HG03103 (cell line): ENCODE measurements around the gene UBXN2A.

Experiments used
- ATAC-seq: cut with Tn5 transposase; IDR thresholded peaks from one replicate; pipeline ENCODE4 v1.9.1; 2021; ENCODE audit warnings: low read depth; ENCODE audit not compliant: unreplicated experiment

The UBXN2A gene, protein sequence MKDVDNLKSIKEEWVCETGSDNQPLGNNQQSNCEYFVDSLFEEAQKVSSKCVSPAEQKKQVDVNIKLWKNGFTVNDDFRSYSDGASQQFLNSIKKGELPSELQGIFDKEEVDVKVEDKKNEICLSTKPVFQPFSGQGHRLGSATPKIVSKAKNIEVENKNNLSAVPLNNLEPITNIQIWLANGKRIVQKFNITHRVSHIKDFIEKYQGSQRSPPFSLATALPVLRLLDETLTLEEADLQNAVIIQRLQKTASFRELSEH

GRCh38 chr2:23939987-23940717, at the start of gene UBXN2A:
UBXN2A (plus strand) TSS chr2:23940463; CDS start chr2:23958315, 17,852 bp downstream.
- ATAC-seq, result peak; percentile 57

DNA sequence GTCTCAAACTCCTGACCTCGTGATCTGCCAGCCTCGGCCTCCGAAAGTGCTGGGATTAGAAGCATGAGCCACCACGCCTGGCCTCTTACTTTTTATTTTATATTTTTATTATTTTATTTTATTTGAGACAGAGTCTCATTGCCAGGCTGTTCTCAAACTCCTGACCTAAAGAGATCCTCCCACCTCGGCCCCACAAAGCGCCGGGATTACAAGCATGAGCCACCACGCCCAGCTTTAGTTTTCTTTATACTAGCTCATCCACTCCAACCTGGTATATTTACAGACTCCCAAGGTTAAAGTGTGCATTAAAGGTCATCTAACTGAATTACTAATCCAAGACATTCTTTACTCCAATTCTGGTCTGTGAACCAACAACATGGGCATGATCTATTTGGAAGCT, 40.1 kb upstream of the UBXN2A start:
- ATAC-seq, result no peak

DNA sequence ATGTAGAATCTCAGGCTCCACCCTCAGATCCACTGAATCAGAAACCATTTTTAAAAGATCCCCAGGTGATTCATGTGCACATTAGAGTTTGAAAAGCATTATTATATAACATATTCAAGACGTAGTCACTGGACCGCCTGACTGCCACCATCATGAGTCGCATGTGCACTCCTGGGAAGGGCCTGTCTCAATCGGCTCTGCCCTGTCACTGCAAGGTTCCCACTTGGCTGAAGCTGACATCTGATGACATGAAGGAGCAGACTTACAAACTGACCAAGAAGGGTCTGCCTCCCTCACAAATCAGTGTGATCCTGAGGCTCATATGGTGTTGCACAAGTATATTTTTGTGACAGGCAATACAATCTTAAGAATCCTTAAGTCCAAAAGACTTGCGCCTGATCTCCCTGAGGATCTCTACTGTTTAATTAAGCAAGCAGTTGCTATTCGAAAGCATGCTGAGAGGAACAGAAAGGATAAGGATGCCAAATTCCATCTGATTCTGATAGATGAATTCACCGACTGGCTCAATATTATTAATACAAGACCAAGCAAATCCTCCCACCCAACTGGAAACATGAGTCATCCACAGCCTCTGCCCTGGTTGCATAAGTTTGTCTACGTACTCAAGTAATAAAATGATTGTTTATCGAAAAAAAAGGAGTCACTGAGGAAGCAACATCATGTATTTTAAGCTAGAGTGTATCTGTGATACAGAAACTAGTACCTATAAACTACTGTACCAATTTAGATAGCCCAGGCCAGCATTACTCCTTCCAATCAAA, 39.5 kb upstream of the UBXN2A start:
- no peak for ATAC-seq

GRCh38 chr2:23901966-23902846, 38.1 kb upstream of the UBXN2A start:
- no peak for ATAC-seq

DNA sequence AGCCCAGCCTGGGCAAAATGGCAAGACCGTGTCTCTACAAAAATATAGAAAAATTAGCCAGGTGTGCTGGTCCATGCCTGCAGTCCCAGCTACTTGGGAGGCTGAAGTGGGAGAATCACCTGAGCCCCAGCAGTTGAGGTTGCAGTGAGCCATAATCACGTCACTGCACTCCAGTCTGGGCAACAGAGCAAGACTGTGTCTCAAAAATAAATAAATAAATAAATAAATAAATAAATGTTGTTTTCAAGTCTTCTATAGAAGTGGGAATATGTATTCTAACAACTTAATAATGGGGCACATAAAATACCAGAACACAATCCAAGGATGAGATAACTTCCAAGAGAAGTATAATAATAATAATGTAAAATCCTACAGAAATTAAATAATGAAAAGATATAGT, 37.2 kb upstream of the UBXN2A start:
- ATAC-seq, result no peak

DNA sequence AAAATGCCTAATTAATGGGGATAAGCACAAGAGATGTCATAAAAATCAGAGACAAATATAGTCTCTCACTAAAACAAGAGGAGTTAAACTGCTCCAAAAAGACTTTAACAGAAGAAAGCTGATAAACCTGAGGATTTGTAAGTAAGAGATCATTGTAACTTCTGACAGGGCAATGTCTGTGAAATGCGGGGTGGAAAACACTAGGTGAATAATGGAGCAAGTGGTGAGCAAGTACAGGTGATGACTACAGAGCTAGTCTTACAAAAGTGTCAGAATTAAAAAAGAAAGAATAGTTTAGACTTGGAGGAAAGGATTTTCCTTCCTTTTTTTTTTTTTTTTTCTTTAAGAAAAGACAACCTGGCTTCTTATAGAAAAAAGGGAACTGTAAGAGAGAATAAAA, 36.0 kb upstream of the UBXN2A start:
- ATAC-seq, result no peak

DNA sequence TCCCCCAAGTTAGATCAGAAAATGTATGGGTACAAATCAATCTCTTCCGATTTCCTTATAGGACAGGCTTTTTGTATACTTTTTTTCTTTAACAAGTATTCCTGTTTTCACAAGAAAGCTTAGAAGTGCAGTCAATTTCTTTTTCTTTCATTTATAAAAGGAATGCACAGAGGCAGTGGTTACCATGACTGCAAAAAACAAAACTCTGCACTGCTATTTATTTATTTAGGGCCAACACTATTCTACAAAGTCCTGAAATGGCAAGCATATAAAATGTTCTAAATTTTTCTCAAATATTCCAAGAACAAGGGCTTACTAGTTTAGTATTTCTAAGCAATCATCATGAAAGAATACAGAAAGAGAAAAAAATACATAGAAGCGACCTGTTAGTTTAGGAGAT, 35.6 kb upstream of the UBXN2A start:
- no peak for ATAC-seq

- no peak for ATAC-seq
These were observed 35.1 kb upstream of the UBXN2A start for GRCh38 chr2:23905155-23905554.

DNA sequence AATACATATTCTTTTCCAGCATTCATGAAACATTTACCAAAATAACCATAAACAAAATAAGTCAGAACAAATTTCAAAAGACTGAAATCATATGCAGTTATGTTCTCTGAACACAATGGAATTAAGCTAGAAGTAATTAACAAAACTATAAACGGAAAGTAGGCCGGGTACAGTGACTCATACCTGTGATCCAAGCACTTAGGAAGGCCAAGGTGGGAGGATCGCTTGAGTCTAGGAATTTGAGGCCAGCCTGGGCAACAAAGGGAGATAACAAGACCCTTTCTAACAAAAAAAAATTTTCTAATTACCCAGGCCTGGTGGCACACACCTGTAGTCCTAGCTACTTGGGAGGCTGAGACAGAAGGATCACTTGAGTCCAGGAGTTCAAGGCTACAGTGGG, 28.2 kb upstream of the UBXN2A start:
- no peak for ATAC-seq

- no peak for ATAC-seq
These were observed 24.9 kb upstream of the UBXN2A start for GRCh38 chr2:23915327-23915726.

- no peak for ATAC-seq
These were observed 23.4 kb upstream of the UBXN2A start for GRCh38 chr2:23916727-23917405.

DNA sequence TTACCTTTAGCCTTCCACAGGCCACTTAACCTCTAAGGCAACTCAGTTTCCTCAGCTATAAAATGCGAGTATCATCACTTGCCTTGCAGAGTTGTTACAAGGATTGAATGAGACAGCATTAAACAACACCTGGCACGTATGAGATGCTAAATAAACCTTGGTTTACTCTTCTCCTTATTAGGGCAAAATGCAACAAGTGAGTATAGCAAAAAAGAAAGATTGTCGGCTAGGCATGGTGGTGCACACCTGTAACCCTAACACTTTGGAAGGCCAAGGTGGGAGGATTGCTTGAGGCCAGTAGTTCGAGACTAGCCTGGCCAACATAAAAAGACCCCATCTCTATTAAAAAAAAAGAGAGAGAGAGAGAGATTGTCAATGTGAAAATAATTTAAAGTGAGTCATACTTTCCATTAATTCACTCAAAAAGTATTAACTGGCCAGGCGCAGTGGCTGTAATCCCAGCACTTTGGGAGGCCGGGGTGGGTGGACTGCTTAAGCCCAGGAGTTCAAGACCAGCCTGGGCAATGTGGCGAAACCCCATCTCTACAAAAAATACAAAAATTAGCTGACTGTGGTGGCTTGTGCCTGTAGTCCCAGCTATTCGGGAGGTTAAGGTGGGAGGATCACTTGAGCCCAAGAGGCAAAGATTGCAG, 21.3 kb upstream of the UBXN2A start:
- no peak for ATAC-seq

DNA sequence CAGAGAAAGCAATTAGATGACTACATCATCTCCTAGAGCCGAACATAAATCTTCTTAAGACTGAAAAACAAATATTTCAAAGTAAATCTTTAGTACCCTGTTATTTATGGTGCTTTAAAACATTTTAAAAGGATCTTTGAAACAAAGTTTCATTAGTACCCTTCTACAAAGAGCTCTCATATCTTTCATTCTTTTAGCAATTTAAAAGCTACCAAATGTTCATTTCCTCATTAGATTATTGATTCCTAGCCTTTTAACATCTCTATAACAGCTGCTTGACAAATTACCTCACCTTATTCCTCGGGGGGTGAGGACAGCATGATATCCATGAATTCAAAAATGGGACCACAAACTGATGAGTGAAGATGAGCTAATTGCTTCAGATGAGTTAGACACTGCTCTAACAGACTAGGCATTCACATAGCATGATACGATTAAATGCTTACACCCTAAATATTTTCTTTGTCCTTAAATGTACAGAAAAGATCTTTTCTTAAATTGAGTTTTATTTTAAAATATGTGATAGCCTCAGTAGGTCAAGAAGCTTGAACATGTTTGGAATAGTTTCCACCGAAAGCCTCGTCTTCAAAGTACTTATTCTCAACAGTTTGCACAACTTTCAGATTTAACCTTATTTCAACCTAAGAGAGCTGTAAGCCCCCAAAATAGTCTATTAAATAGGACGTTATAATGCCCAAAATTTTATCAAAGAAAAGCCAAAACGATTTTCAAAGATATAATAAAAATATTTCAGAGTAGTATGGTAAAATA, 15.5 kb upstream of the UBXN2A start:
- no peak for ATAC-seq

GRCh38 chr2:23925702-23926289, 14.5 kb upstream of the UBXN2A start:
- peak; percentile 52 for ATAC-seq

DNA sequence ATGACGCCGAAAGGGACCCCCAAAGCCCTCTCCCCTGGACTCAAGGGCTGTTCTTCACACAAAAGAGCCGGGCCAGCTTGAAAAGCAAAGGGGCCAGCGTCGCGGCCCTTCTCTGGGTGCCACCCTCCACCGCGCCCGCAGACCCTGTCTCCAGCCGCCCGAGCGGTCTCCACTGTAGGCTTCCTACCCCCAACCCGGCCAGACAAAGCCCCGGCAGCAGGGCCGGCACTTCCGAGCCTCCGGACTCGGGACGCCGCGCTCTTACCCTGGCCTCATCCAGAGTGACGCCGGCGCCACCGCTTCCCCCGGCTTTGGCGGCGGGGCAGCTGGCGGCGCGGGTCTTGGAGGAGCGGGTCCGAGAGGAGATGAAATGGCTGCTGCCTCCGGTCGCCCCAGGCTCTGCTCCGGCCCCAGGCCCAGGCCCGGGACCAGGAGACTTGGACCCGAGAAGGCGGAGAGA, 13.9 kb upstream of the UBXN2A start:
- peak; percentile 17 for ATAC-seq

GRCh38 chr2:23926750-23927571, 13.3 kb upstream of the UBXN2A start, which contains the start of gene ATAD2B:
ATAD2B (minus strand) TSS chr2:23927123; CDS start chr2:23926770, 353 bp downstream.
- peak; percentile 66 for ATAC-seq

DNA sequence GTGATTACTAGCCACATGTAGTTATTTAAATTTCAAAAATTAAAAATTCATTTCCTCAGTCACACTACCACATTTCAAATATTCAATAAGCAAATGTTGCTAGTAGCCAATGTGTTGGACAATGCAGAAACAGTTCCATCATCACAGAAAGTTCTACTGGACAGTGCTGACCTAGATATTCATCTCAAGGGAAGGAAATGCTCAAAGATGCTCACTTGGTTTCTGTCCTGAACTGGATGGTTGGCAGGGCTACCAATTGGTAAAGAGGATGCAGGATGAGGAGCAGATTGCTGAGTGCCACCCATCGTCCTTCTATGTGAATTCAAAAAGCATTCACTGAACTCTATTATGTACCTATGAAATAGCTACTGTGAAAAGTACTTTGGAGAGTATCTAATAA, 6.0 kb upstream of the UBXN2A start:
- ATAC-seq, result no peak
